A549 (cell line): Measurements from ENCODE around the gene HES3. TPM values are rescaled to one million over a fixed set of nuclear protein-coding genes. Genes with fewer than 3 reads are reported as not detected.
A peak's percentile ranks its signal among the peaks of the same experiment; 100 is the strongest.

ENCODE experiments used
- ATAC-seq, 2 experiments: fragments of 200-7000 bp in 1 of 2; fragments of >200 bp in 1 of 2; cut with Nextera tagmentation in 1 of 2; cut with Tn5 transposase in 1 of 2; 3 replicates each; pipeline versions ENCODE4 v1.8.0 to v1.9.1; 2018 to 2020; ENCODE audit warnings: mild to moderate bottlenecking in 1 of 2, moderate library complexity in 1 of 2
- CTCF ChIA-PET: fragments of 300-600 bp; sonication (Branson Sonifier 250); formaldehyde crosslinking; extraction: SDS; loops from one replicate; lab custom pipeline; 2021; ENCODE audit warnings: antibody characterized with exemption, inconsistent platforms; lab: Yijun Ruan, JAX
- POLR2A ChIA-PET: fragments of 350-600 bp; formaldehyde crosslinking; extraction: SDS; loops from one replicate; lab custom pipeline; 2021; ENCODE audit warnings: antibody characterized with exemption, inconsistent platforms; lab: Yijun Ruan, JAX
- DNase-seq, 2 experiments: peaks; one replicate each; pipeline versions ENCODE4 v3.0.0 to v3.0.0-alpha.2; 2011 to 2016; ENCODE audit warnings: low read depth in 1 of 2, low spot score in 1 of 2
- FAIRE-seq: peaks from 2 replicates; lab custom pipeline; 2011; peaks lifted over from hg19 to GRCh38; lab: Jason Lieb, UNC
- H3K27ac ChIP-seq, 2 experiments: fragments of >200 bp; sonication (Bioruptor Twin); formaldehyde crosslinking; 3 replicates each; pipeline ENCODE4 v1.5.1; 2016 to 2017
- H3K4me1 ChIP-seq: fragments of >200 bp; sonication (Bioruptor Twin); formaldehyde crosslinking; 3 replicates; pipeline ENCODE4 v1.6.1; 2016
- H3K4me2 ChIP-seq: fragments of >200 bp; sonication (Bioruptor Twin); formaldehyde crosslinking; 3 replicates; pipeline ENCODE4 v1.6.1; 2016
- H3K4me3 ChIP-seq: fragments of >200 bp; sonication (Bioruptor Twin); formaldehyde crosslinking; 3 replicates; pipeline ENCODE4 v1.5.1; 2016
- H3K9me3 ChIP-seq: fragments of >200 bp; sonication (Bioruptor Twin); formaldehyde crosslinking; 3 replicates; pipeline ENCODE4 v1.6.1; 2016
- BHLHE40 ChIP-seq: IDR thresholded peaks from 2 replicates; pipeline ENCODE4 v1.6.1; 2012; ENCODE audit warnings: low read depth, low read length, inconsistent platforms
- CBX8 ChIP-seq: fragments of 200-600 bp; sonication (generic); IDR thresholded peaks from 2 replicates; pipeline ENCODE4 v1.6.1; 2016
- CHD2 ChIP-seq: fragments of 150-350 bp; IDR thresholded peaks from 2 replicates; pipeline ENCODE4 v1.6.1; 2014; ENCODE audit warnings: low read length; ENCODE audit not compliant: partially characterized antibody
- EHMT2 ChIP-seq: fragments of 200-600 bp; sonication (generic); IDR thresholded peaks from 2 replicates; pipeline ENCODE4 v1.6.1; 2016; ENCODE audit warnings: antibody characterized with exemption, low read depth, mild to moderate bottlenecking, moderate library complexity
- ESRRA ChIP-seq: fragments of 150-350 bp; IDR thresholded peaks from 2 replicates; pipeline ENCODE4 v1.6.1; 2014; ENCODE audit warnings: mild to moderate bottlenecking, low read length, borderline replicate concordance
- FOSB ChIP-seq: fragments of 250-450 bp; sonication (Bioruptor Pico); IDR thresholded peaks from 2 replicates; pipeline ENCODE4 v1.5.0; 2020; ENCODE audit warnings: mild to moderate bottlenecking, moderate library complexity
- FOSL2 ChIP-seq, 2 experiments: fragments of 450-650 bp in 1 of 2; fragments of >200 bp in 1 of 2; sonication (Bioruptor Twin) in 1 of 2; formaldehyde crosslinking; IDR thresholded peaks; 2 replicates each; pipeline versions ENCODE4 v1.5.0 to v1.6.1; 2016 to 2020; ENCODE audit warnings: mild to moderate bottlenecking in 1 of 2, moderate library complexity in 1 of 2
- JUN ChIP-seq, 2 experiments: fragments of >200 bp; sonication (Bioruptor Twin); formaldehyde crosslinking; IDR thresholded peaks; 2 replicates in 1 of 2; 3 replicates in 1 of 2; pipeline ENCODE4 v1.6.1; 2016 to 2017
- KDM5A ChIP-seq: fragments of 200-600 bp; sonication (generic); IDR thresholded peaks from 2 replicates; pipeline ENCODE4 v1.6.1; 2016; ENCODE audit warnings: antibody characterized with exemption, mild to moderate bottlenecking
- PHF8 ChIP-seq: fragments of 200-600 bp; sonication (generic); IDR thresholded peaks from 2 replicates; pipeline ENCODE4 v1.6.1; 2016; ENCODE audit warnings: low read depth, mild to moderate bottlenecking, antibody characterized with exemption, moderate library complexity, borderline replicate concordance
- POLR2AphosphoS2 ChIP-seq: conservative IDR thresholded peaks from 2 replicates; pipeline ENCODE4 v1.6.1; 2012; ENCODE audit warnings: low read length, improper control_type of control experiment, inconsistent platforms
- RAD21 ChIP-seq, 2 experiments: fragments of >200 bp in 1 of 2; sonication (Bioruptor Twin) in 1 of 2; formaldehyde crosslinking in 1 of 2; IDR thresholded peaks in 1 of 2; conservative IDR thresholded peaks in 1 of 2; 2 replicates in 1 of 2; 3 replicates in 1 of 2; pipeline ENCODE4 v1.6.1; 2012 to 2018; ENCODE audit warnings: inconsistent platforms in 1 of 2
- RARB ChIP-seq: fragments of 250-450 bp; sonication (Bioruptor Pico); IDR thresholded peaks from 2 replicates; pipeline ENCODE4 v1.8.0; 2021; ENCODE audit warnings: mild to moderate bottlenecking, moderate library complexity
- RCOR1 ChIP-seq: fragments of 150-350 bp; IDR thresholded peaks from 2 replicates; pipeline ENCODE4 v1.6.1; 2014; ENCODE audit warnings: antibody characterized with exemption, low read length, low read depth
- SREBF2 ChIP-seq: fragments of 450-650 bp; IDR thresholded peaks from 2 replicates; pipeline ENCODE4 v1.6.1; 2014; ENCODE audit warnings: mild to moderate bottlenecking, moderate library complexity
- TP53 ChIP-seq: fragments of 250-450 bp; sonication (Bioruptor Pico); IDR thresholded peaks from 2 replicates; pipeline ENCODE4 v1.5.0; 2021; ENCODE audit warnings: mild to moderate bottlenecking, moderate library complexity
- ZC3H11A ChIP-seq: fragments of 450-650 bp; IDR thresholded peaks from 2 replicates; pipeline ENCODE4 v1.6.1; 2014; ENCODE audit warnings: antibody characterized with exemption, mild to moderate bottlenecking
- ZNF302 ChIP-seq: fragments of 250-450 bp; sonication (Bioruptor Pico); IDR thresholded peaks from 2 replicates; pipeline ENCODE4 v1.9.0; 2021; ENCODE audit warnings: inconsistent platforms, mild to moderate bottlenecking, moderate library complexity
- WGBS: methylation state at CpG from one replicate; pipeline ENCODE4 v1.1.6; 2017; ENCODE audit errors: missing lambda C conversion rate; 5-methylcytosine and 5-hydroxymethylcytosine counted together
- polyA plus RNA-seq, 4 experiments: library from polyadenylated mRNA; depleted of rRNA in 3 of 4; stranded (reverse); fragments of >200 nt; fragmentation: RNase III in 1 of 4; extraction: RNeasy Plus Mini Kit Qiagen cat#74134 plus additional on column Dnase treatment in 1 of 4; gene quantifications; 2 replicates in 3 of 4; 3 replicates in 1 of 4; pipeline ENCODE4 v1.2.3, GENCODE V29; 2011 to 2017
- TF ChIP-seq, protein P1 (sequence below): fragments of >200 bp; sonication (Bioruptor Twin); formaldehyde crosslinking; IDR thresholded peaks from 3 replicates; pipeline ENCODE4 v1.5.1; 2016
- TF ChIP-seq, protein P2 (sequence below): fragments of >200 bp; sonication (Bioruptor Twin); formaldehyde crosslinking; IDR thresholded peaks from 3 replicates; pipeline ENCODE4 v1.6.1; 2016
- TF ChIP-seq, protein P3 (sequence below): IDR thresholded peaks from 2 replicates; pipeline ENCODE4 v1.6.1; 2012; ENCODE audit warnings: low read depth, borderline replicate concordance

HES3 gene
- polyA plus RNA-seq, 2 of the 4 experiments (the other 2 are of a cell fraction) = not detected

DNA sequence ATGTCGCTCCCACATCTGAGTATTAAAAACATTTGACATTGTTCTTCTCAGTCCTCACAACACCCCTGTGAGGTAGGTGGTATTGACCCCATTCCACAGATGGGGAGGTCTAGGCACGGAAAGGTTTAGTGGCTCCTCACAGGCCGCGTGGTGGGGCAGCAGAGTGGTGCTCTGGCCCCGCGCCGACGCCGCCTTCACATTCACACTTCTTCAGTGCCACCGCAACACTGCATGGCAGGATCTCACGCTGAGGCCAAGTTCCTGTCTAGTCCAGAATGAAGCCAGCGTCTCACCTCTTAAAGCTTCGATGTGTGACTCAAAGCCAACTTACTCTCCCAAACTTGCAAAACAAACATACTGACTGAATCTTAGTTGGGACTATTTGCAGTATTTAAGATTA is 20.4 kb upstream of the HES3 start:
- FAIRE-seq = no peak
- no peak for ATAC-seq
- H3K4me1 ChIP-seq = peaks cover 8% of the 10 kb centered on the region; the same call in 2 of the 3 replicates
- TF ChIP-seq CHD2 = no peak
- TF ChIP-seq EHMT2 = no peak
- TF ChIP-seq JUN (IDR thresholded peaks at IDR 0.05) = no peak
- TF ChIP-seq SREBF2 = no peak
- TF ChIP-seq, protein P1, sequence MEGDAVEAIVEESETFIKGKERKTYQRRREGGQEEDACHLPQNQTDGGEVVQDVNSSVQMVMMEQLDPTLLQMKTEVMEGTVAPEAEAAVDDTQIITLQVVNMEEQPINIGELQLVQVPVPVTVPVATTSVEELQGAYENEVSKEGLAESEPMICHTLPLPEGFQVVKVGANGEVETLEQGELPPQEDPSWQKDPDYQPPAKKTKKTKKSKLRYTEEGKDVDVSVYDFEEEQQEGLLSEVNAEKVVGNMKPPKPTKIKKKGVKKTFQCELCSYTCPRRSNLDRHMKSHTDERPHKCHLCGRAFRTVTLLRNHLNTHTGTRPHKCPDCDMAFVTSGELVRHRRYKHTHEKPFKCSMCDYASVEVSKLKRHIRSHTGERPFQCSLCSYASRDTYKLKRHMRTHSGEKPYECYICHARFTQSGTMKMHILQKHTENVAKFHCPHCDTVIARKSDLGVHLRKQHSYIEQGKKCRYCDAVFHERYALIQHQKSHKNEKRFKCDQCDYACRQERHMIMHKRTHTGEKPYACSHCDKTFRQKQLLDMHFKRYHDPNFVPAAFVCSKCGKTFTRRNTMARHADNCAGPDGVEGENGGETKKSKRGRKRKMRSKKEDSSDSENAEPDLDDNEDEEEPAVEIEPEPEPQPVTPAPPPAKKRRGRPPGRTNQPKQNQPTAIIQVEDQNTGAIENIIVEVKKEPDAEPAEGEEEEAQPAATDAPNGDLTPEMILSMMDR = no peak
- TF ChIP-seq ZNF302 (CRISPR knock-in tag) = no peak
- TF ChIP-seq, protein P2, sequence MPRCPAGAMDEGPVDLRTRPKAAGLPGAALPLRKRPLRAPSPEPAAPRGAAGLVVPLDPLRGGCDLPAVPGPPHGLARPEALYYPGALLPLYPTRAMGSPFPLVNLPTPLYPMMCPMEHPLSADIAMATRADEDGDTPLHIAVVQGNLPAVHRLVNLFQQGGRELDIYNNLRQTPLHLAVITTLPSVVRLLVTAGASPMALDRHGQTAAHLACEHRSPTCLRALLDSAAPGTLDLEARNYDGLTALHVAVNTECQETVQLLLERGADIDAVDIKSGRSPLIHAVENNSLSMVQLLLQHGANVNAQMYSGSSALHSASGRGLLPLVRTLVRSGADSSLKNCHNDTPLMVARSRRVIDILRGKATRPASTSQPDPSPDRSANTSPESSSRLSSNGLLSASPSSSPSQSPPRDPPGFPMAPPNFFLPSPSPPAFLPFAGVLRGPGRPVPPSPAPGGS = no peak
- no peak for TF ChIP-seq RAD21 (conservative IDR thresholded peaks at IDR 0.05 in 1 of 2, IDR thresholded peaks at IDR 0.05 in 1 of 2)
- TF ChIP-seq ESRRA = no peak
- TF ChIP-seq TP53 = no peak
- TF ChIP-seq, protein P3, sequence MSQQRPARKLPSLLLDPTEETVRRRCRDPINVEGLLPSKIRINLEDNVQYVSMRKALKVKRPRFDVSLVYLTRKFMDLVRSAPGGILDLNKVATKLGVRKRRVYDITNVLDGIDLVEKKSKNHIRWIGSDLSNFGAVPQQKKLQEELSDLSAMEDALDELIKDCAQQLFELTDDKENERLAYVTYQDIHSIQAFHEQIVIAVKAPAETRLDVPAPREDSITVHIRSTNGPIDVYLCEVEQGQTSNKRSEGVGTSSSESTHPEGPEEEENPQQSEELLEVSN = no peak
- no peak for TF ChIP-seq ZC3H11A
- no peak for TF ChIP-seq POLR2AphosphoS2
- no peak for TF ChIP-seq FOSL2 (IDR thresholded peaks at IDR 0.05)
- TF ChIP-seq FOSL2 (CRISPR knock-in tag; IDR thresholded peaks at IDR 0.05) = no peak
- TF ChIP-seq BHLHE40 = no peak
- no peak for TF ChIP-seq RCOR1
- TF ChIP-seq PHF8 = no peak
- no peak for TF ChIP-seq KDM5A
- no peak for TF ChIP-seq FOSB (CRISPR knock-in tag)
- TF ChIP-seq CBX8 = no peak
- H3K9me3 ChIP-seq = no peaks in the 10 kb centered on the region
- no peak overlapping the region for H3K4me2 ChIP-seq
- WGBS = 93% methylated on average over 13 of the region's 13 CpGs
- ChIA-PET CTCF (interaction anchor here (1.0 to 1.3 kb wide), 3 partner anchors 11 to 21 kb away, joined by 4 to 8 read pairs (median 4); partner anchors contain the start of gene RNF207), POLR2A (interaction anchor here (1.5 kb wide), 1 partner anchor 12 kb away, joined by 6 read pairs; the partner anchor contains the start of gene ICMT)
- no peak overlapping the region for H3K4me3 ChIP-seq
- no peak overlapping the region for H3K27ac ChIP-seq
- DNase-seq = no peak

DNA sequence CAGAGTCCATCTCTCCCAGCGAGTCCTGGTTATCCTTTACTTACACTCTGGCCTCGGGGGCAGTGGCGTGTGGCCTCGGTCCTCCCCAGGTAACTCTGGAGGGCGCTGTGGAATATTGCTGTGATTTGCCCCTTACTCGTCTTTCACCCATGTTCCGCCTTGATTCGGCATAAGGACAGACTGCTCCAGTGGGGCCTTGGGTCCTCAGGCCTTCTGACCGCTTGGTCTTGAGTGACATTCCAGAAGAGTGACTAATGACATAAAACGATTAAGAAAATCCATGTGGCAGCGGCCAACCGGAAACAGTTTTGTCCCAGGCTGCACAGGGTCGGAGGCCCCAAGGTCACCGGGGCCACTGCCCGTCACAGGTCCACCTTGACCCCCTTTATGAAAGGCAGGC is 19.3 kb upstream of the HES3 start:
- WGBS = 63% methylated on average over 12 of the region's 15 CpGs
- TF ChIP-seq RARB (CRISPR knock-in tag) = no peak
- Histone ChIP-seq H3K9me3 (no peaks in the 10 kb centered on the region), H3K27ac (no peak overlapping the region), H3K4me2 (no peak overlapping the region), H3K4me3 (no peak overlapping the region), H3K4me1 (peaks cover 8% of the 10 kb centered on the region; the same call in 2 of the 3 replicates)
- FAIRE-seq (no peak), DNase-seq (no peak), ATAC-seq (peak in 1 of 2 experiments; percentile 6; a peak in 1 of 6 replicates)
- POLR2A ChIA-PET = interaction anchor here (1.5 kb wide), 1 partner anchor 11 kb away, joined by 6 read pairs; the partner anchor contains the start of gene ICMT
- CTCF ChIA-PET = interaction anchor here (0.6 to 1.3 kb wide), 3 partner anchors 11 to 20 kb away, joined by 3 to 8 read pairs (median 3); partner anchors contain the start of gene RNF207
